ENCODE measurements around the gene GMPS. TPM values are rescaled to one million over a fixed set of nuclear protein-coding genes. Genes with fewer than 3 reads are reported as not detected.
A peak's percentile ranks its signal among the peaks of the same experiment; 100 is the strongest.

GMPS gene
- total RNA-seq, 1 donor, result 41.3 TPM

- DNase-seq (ENCODE audit: insufficient read length, low spot score, missing footprints), result no peak
- H4K20me1 ChIP-seq (ENCODE audit: insufficient read depth, low read length), result peaks cover 6% of the 10 kb centered on the region
- no peak overlapping the region for H3K4me2 ChIP-seq (ENCODE audit: insufficient read depth, low read length)
- H3K27ac ChIP-seq (ENCODE audit: low read depth, low read length), result no peak overlapping the region
- H3K4me3 ChIP-seq (ENCODE audit: insufficient read depth, low read length), result no peak overlapping the region
- no peaks in the 10 kb centered on the region for H3K9me3 ChIP-seq (ENCODE audit: low read depth, low read length)
- H3K79me2 ChIP-seq (ENCODE audit: insufficient read depth, low read length), result peaks cover 96% of the 10 kb centered on the region
- H2AFZ ChIP-seq (ENCODE audit: low read length), result no peak overlapping the region
- no peaks in the 10 kb centered on the region for H3K27me3 ChIP-seq (ENCODE audit: insufficient read depth, low read length)
- no peak for TF ChIP-seq CTCF (IDR thresholded peaks at IDR 0.05; ENCODE audit: extremely low read depth, low read depth, low read length)
- H3K36me3 ChIP-seq (ENCODE audit: insufficient read depth, low read length), result no peaks in the 10 kb centered on the region
- peaks cover 12% of the 10 kb centered on the region for H3K4me1 ChIP-seq (ENCODE audit: insufficient read depth, low read length)
Measured at GRCh38 chr3:155886915-155887314, 16.5 kb downstream of the GMPS start.

- H3K4me1 ChIP-seq (ENCODE audit: insufficient read depth, low read length), result peaks cover 12% of the 10 kb centered on the region
- peaks cover 92% of the 10 kb centered on the region for H3K79me2 ChIP-seq (ENCODE audit: insufficient read depth, low read length)
- no peak overlapping the region for H3K4me2 ChIP-seq (ENCODE audit: insufficient read depth, low read length)
- H4K20me1 ChIP-seq (ENCODE audit: insufficient read depth, low read length), result peaks cover 6% of the 10 kb centered on the region
- H3K27ac ChIP-seq (ENCODE audit: low read depth, low read length), result peak overlapping the region; percentile 75
- no peak overlapping the region for H2AFZ ChIP-seq (ENCODE audit: low read length)
- no peak for TF ChIP-seq CTCF (IDR thresholded peaks at IDR 0.05; ENCODE audit: extremely low read depth, low read depth, low read length)
- peaks cover 5% of the 10 kb centered on the region for H3K36me3 ChIP-seq (ENCODE audit: insufficient read depth, low read length)
- H3K4me3 ChIP-seq (ENCODE audit: insufficient read depth, low read length), result no peak overlapping the region
- no peak for DNase-seq (ENCODE audit: insufficient read length, low spot score, missing footprints)
- no peaks in the 10 kb centered on the region for H3K9me3 ChIP-seq (ENCODE audit: low read depth, low read length)
- H3K27me3 ChIP-seq (ENCODE audit: insufficient read depth, low read length), result no peaks in the 10 kb centered on the region
Measured at GRCh38 chr3:155889212-155889611, 18.8 kb downstream of the GMPS start.

- Histone ChIP-seq H3K4me2 (ENCODE audit: insufficient read depth, low read length) (peak overlapping the region; percentile 35), H3K79me2 (ENCODE audit: insufficient read depth, low read length) (peaks cover 86% of the 10 kb centered on the region), H4K20me1 (ENCODE audit: insufficient read depth, low read length) (peaks cover 6% of the 10 kb centered on the region), H3K4me3 (ENCODE audit: insufficient read depth, low read length) (no peak overlapping the region), H3K9me3 (ENCODE audit: low read depth, low read length) (no peaks in the 10 kb centered on the region), H3K27me3 (ENCODE audit: insufficient read depth, low read length) (no peaks in the 10 kb centered on the region), H3K4me1 (ENCODE audit: insufficient read depth, low read length) (peaks cover 12% of the 10 kb centered on the region), H2AFZ (ENCODE audit: low read length) (no peak overlapping the region), H3K36me3 (ENCODE audit: insufficient read depth, low read length) (peaks cover 10% of the 10 kb centered on the region), H3K27ac (ENCODE audit: low read depth, low read length) (peak overlapping the region; percentile 75)
- no peak for DNase-seq (ENCODE audit: insufficient read length, low spot score, missing footprints)
- no peak for TF ChIP-seq CTCF (IDR thresholded peaks at IDR 0.05; ENCODE audit: extremely low read depth, low read depth, low read length)
Measured at GRCh38 chr3:155889952-155890351, 19.5 kb downstream of the GMPS start.

- H3K36me3 ChIP-seq (ENCODE audit: insufficient read depth, low read length), result peaks cover 10% of the 10 kb centered on the region
- no peaks in the 10 kb centered on the region for H3K9me3 ChIP-seq (ENCODE audit: low read depth, low read length)
- H3K4me3 ChIP-seq (ENCODE audit: insufficient read depth, low read length), result peak overlapping the region; percentile 2
- H3K27ac ChIP-seq (ENCODE audit: low read depth, low read length), result peak overlapping the region; percentile 75
- H3K79me2 ChIP-seq (ENCODE audit: insufficient read depth, low read length), result peaks cover 82% of the 10 kb centered on the region
- H2AFZ ChIP-seq (ENCODE audit: low read length), result peak overlapping the region; percentile 18
- H4K20me1 ChIP-seq (ENCODE audit: insufficient read depth, low read length), result peaks cover 6% of the 10 kb centered on the region
- no peak for TF ChIP-seq CTCF (IDR thresholded peaks at IDR 0.05; ENCODE audit: extremely low read depth, low read depth, low read length)
- H3K4me2 ChIP-seq (ENCODE audit: insufficient read depth, low read length), result peak overlapping the region; percentile 35
- peaks cover 12% of the 10 kb centered on the region for H3K4me1 ChIP-seq (ENCODE audit: insufficient read depth, low read length)
- H3K27me3 ChIP-seq (ENCODE audit: insufficient read depth, low read length), result no peaks in the 10 kb centered on the region
- DNase-seq (ENCODE audit: insufficient read length, low spot score, missing footprints), result peak; percentile 54
Measured at GRCh38 chr3:155890671-155891190, 20.3 kb downstream of the GMPS start.
